Muscle layer of colon (tissue), 2 donors: ENCODE data around the gene SMIM28.
"Not testable (repeated sequence)": the region's sequence is repeated elsewhere in the genome, so short reads cannot be mapped to it uniquely, and the experiment has no call there.

Source experiments
- H3K27ac ChIP-seq: one replicate; pipeline ENCODE4 v1.7.0; 2013; ENCODE audit warnings: low read depth, mild to moderate bottlenecking, low read length, moderate library complexity
- H3K27me3 ChIP-seq, 2 donors: one replicate each; pipeline ENCODE4 v1.7.0; 2013; ENCODE audit warnings: low read length in 2 of 2, mild to moderate bottlenecking in 2 of 2; ENCODE audit not compliant: insufficient read depth in 2 of 2, control insufficient read depth in 1 of 2
- H3K36me3 ChIP-seq: one replicate; pipeline ENCODE4 v1.7.0; 2013; ENCODE audit warnings: mild to moderate bottlenecking, low read length; ENCODE audit not compliant: insufficient read depth
- H3K4me1 ChIP-seq: one replicate; pipeline ENCODE4 v1.7.0; 2013; ENCODE audit warnings: mild to moderate bottlenecking, low read length; ENCODE audit not compliant: insufficient read depth
- H3K4me3 ChIP-seq, 2 donors: one replicate each; pipeline ENCODE4 v1.7.0; 2013; ENCODE audit warnings: low read length in 2 of 2, low read depth in 1 of 2, mild to moderate bottlenecking in 1 of 2, moderate library complexity in 1 of 2
- H3K9ac ChIP-seq: one replicate; pipeline ENCODE4 v1.7.0; 2013; ENCODE audit warnings: low read length
- H3K9me3 ChIP-seq: one replicate; pipeline ENCODE4 v1.7.0; 2013; ENCODE audit warnings: mild to moderate bottlenecking, low read length
- donor health status: abdominal sarcoma.
- donor health status: Adenocarcinoma of cecum.

The SMIM28 gene

GRCh38 chr6:138425256-138425655 lies 47.6 kb downstream of the SMIM28 start:
- H3K9ac ChIP-seq, H3K27ac ChIP-seq, H3K27me3 ChIP-seq, H3K9me3 ChIP-seq, H3K4me3 ChIP-seq, H3K36me3 ChIP-seq, H3K4me1 ChIP-seq: not testable (repeated sequence)

GRCh38 chr6:138426500-138427123 lies 48.9 kb downstream of the SMIM28 start:
- no peaks in the 10 kb centered on the region for H3K27me3 ChIP-seq
- H3K9ac ChIP-seq, result no peak overlapping the region
- H3K9me3 ChIP-seq, result no peaks in the 10 kb centered on the region
- H3K4me3 ChIP-seq, result no peak overlapping the region
- peaks cover 10% of the 10 kb centered on the region for H3K4me1 ChIP-seq
- H3K36me3 ChIP-seq, result no peaks in the 10 kb centered on the region
- H3K27ac ChIP-seq, result no peak overlapping the region

GRCh38 chr6:138427701-138428100 lies 50.0 kb downstream of the SMIM28 start:
- H3K27me3 ChIP-seq, result no peaks in the 10 kb centered on the region

GRCh38 chr6:138428944-138429598 lies 51.4 kb downstream of the SMIM28 start:
- Histone ChIP-seq H3K9ac (no peak overlapping the region), H3K27ac (peak overlapping the region; percentile 42), H3K36me3 (no peaks in the 10 kb centered on the region), H3K4me3 (no peak overlapping the region), H3K4me1 (peaks cover 10% of the 10 kb centered on the region), H3K27me3 (no peaks in the 10 kb centered on the region), H3K9me3 (no peaks in the 10 kb centered on the region)

More at GRCh38 chr6:138427701-138428100, 50.0 kb downstream of the SMIM28 start:
- no peak overlapping the region for H3K4me3 ChIP-seq
- H3K36me3 ChIP-seq, result no peaks in the 10 kb centered on the region
- peaks cover 10% of the 10 kb centered on the region for H3K4me1 ChIP-seq
- H3K27ac ChIP-seq, result no peak overlapping the region
- H3K9me3 ChIP-seq, result no peaks in the 10 kb centered on the region
- no peak overlapping the region for H3K9ac ChIP-seq

- Histone ChIP-seq H3K9me3 (no peaks in the 10 kb centered on the region), H3K27ac (peak overlapping the region; percentile 42), H3K4me1 (peaks cover 10% of the 10 kb centered on the region), H3K36me3 (no peaks in the 10 kb centered on the region), H3K27me3 (no peaks in the 10 kb centered on the region), H3K9ac (no peak overlapping the region), H3K4me3 (no peak overlapping the region)
Measured at GRCh38 chr6:138429761-138430160, 52.1 kb downstream of the SMIM28 start.

- Histone ChIP-seq H3K9ac (no peak overlapping the region), H3K4me1 (peaks cover 10% of the 10 kb centered on the region), H3K9me3 (no peaks in the 10 kb centered on the region), H3K36me3 (no peaks in the 10 kb centered on the region), H3K27me3 (no peaks in the 10 kb centered on the region), H3K4me3 (no peak overlapping the region), H3K27ac (no peak overlapping the region)
Measured at GRCh38 chr6:138430361-138431145, 52.8 kb downstream of the SMIM28 start.

GRCh38 chr6:138431256-138432062 lies 53.8 kb downstream of the SMIM28 start:
- Histone ChIP-seq H3K4me3 (no peak overlapping the region), H3K9me3 (no peaks in the 10 kb centered on the region), H3K9ac (no peak overlapping the region), H3K36me3 (no peaks in the 10 kb centered on the region), H3K27me3 (no peaks in the 10 kb centered on the region), H3K4me1 (peaks cover 10% of the 10 kb centered on the region), H3K27ac (no peak overlapping the region)

- Histone ChIP-seq H3K9me3 (no peaks in the 10 kb centered on the region), H3K4me3 (no peak overlapping the region), H3K36me3 (no peaks in the 10 kb centered on the region), H3K4me1 (peaks cover 10% of the 10 kb centered on the region), H3K27me3 (no peaks in the 10 kb centered on the region), H3K9ac (no peak overlapping the region), H3K27ac (no peak overlapping the region)
Measured at GRCh38 chr6:138432063-138432356, 54.3 kb downstream of the SMIM28 start.
